ENCODE results near the gene TNC.

DNA sequence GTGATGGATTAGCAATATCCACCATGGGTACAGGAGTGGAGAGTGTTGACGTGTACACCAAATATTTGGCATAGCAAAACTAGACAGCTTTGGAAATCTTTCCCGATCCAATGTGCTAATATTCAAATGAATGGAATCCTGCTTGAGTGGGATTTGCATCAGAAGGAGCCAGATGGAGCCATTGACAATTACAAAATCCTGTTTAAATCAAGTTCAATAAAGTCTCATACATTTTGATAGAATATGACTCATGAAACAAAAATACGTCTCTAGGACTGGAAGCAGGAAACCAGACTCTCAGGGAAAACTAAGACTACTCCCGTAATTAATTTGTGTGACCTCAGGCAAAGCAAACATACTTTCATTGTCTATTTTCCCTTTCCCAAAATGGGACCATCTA is 13.0 kb downstream of the TNC start:
- TF ChIP-seq POLR2A (IDR thresholded peaks at IDR 0.05; ENCODE audit: low read length) (no peak), GATA1 (IDR thresholded peaks at IDR 0.05; ENCODE audit: low read depth, low read length) (no peak)

Measured in erythroblast (primary cell).